ENCODE results near the gene PAX7.

The PAX7 gene

GRCh38 chr1:18701183-18701582 is 70.5 kb downstream of the PAX7 start:
- Histone ChIP-seq H3K79me1 (ENCODE audit: low read length) (no peaks in the 10 kb centered on the region), H3K79me2 (ENCODE audit: control insufficient read depth, insufficient read depth, low read length) (no peaks in the 10 kb centered on the region), H4K5ac (ENCODE audit: low read length) (no peak overlapping the region), H3K18ac (ENCODE audit: low read length) (no peak overlapping the region), H2BK120ac (ENCODE audit: low read depth, low read length) (no peak overlapping the region), H3K23ac (ENCODE audit: low read length) (no peak overlapping the region), H4K8ac (ENCODE audit: low read depth, low read length) (no peak overlapping the region), H3K56ac (ENCODE audit: low read length) (no peak overlapping the region), H2BK5ac (ENCODE audit: low read length) (no peak overlapping the region), H3K4me3 (ENCODE audit: low read length) (no peak overlapping the region), H3K36me3 (ENCODE audit: control insufficient read depth, insufficient read depth, low read length) (no peaks in the 10 kb centered on the region), H2BK15ac (replicated peaks; ENCODE audit: low read depth) (no peak overlapping the region), H3K4me1 (ENCODE audit: control insufficient read depth, low read depth, low read length) (no peaks in the 10 kb centered on the region), H2AK5ac (ENCODE audit: low read length) (no peak overlapping the region), H3K27ac (ENCODE audit: low read depth, low read length) (no peak overlapping the region), H3K4me2 (ENCODE audit: low read length) (no peak overlapping the region), H3K9ac (ENCODE audit: low read length) (no peak overlapping the region), H3K4ac (ENCODE audit: low read depth, low read length) (no peak overlapping the region), H3K27me3 (ENCODE audit: insufficient read depth, low read length, poor library complexity) (no peaks in the 10 kb centered on the region)
- WGBS (ENCODE audit: extremely low coverage, insufficient coverage, low lambda C conversion rate), result 100% methylated on average over 3 of the region's 7 CpGs
- no peak for DNase-seq

- Histone ChIP-seq H4K8ac (ENCODE audit: low read depth, low read length) (no peak overlapping the region), H3K9ac (ENCODE audit: low read length) (peak overlapping the region; percentile 59), H4K5ac (ENCODE audit: low read length) (peak overlapping the region; percentile 56), H3K27me3 (ENCODE audit: insufficient read depth, low read length, poor library complexity) (no peaks in the 10 kb centered on the region), H3K36me3 (ENCODE audit: control insufficient read depth, insufficient read depth, low read length) (no peaks in the 10 kb centered on the region), H3K27ac (ENCODE audit: low read depth, low read length) (no peak overlapping the region), H3K4me3 (ENCODE audit: low read length) (peak overlapping the region; percentile 19), H3K79me1 (ENCODE audit: low read length) (no peaks in the 10 kb centered on the region), H3K4ac (ENCODE audit: low read depth, low read length) (no peak overlapping the region), H3K4me1 (ENCODE audit: control insufficient read depth, low read depth, low read length) (no peaks in the 10 kb centered on the region), H2BK120ac (ENCODE audit: low read depth, low read length) (no peak overlapping the region), H2AK5ac (ENCODE audit: low read length) (no peak overlapping the region), H3K79me2 (ENCODE audit: control insufficient read depth, insufficient read depth, low read length) (no peaks in the 10 kb centered on the region), H3K56ac (ENCODE audit: low read length) (peak overlapping the region; percentile 86), H2BK15ac (replicated peaks; ENCODE audit: low read depth) (no peak overlapping the region), H3K4me2 (ENCODE audit: low read length) (peak overlapping the region; percentile 56), H3K23ac (ENCODE audit: low read length) (no peak overlapping the region), H2BK5ac (ENCODE audit: low read length) (no peak overlapping the region), H3K18ac (ENCODE audit: low read length) (no peak overlapping the region)
- peak; percentile 72 for DNase-seq
- no CpG with 5 or more reads among the region's 21 CpGs for WGBS (ENCODE audit: extremely low coverage, insufficient coverage, low lambda C conversion rate)
Measured at GRCh38 chr1:18703041-18703621, 72.5 kb downstream of the PAX7 start.

GRCh38 chr1:18705811-18706210 is 75.2 kb downstream of the PAX7 start:
- no CpG with 5 or more reads among the region's 12 CpGs for WGBS (ENCODE audit: extremely low coverage, insufficient coverage, low lambda C conversion rate)
- DNase-seq, result no peak

GRCh38 chr1:18707696-18708257 is 77.1 kb downstream of the PAX7 start:
- H2BK15ac ChIP-seq (replicated peaks; ENCODE audit: low read depth), result no peak overlapping the region
- no peaks in the 10 kb centered on the region for H3K79me2 ChIP-seq (ENCODE audit: control insufficient read depth, insufficient read depth, low read length)
- no peak overlapping the region for H3K23ac ChIP-seq (ENCODE audit: low read length)
- no peaks in the 10 kb centered on the region for H3K27me3 ChIP-seq (ENCODE audit: insufficient read depth, low read length, poor library complexity)
- no peaks in the 10 kb centered on the region for H3K36me3 ChIP-seq (ENCODE audit: control insufficient read depth, insufficient read depth, low read length)
- no peak overlapping the region for H2AK5ac ChIP-seq (ENCODE audit: low read length)
- H4K5ac ChIP-seq (ENCODE audit: low read length), result no peak overlapping the region
- H3K4me2 ChIP-seq (ENCODE audit: low read length), result no peak overlapping the region
- no peak overlapping the region for H3K18ac ChIP-seq (ENCODE audit: low read length)
- H3K4me3 ChIP-seq (ENCODE audit: low read length), result no peak overlapping the region
- H4K8ac ChIP-seq (ENCODE audit: low read depth, low read length), result no peak overlapping the region
- WGBS (ENCODE audit: extremely low coverage, insufficient coverage, low lambda C conversion rate), result no CpG with 5 or more reads among the region's 6 CpGs
- H3K4ac ChIP-seq (ENCODE audit: low read depth, low read length), result no peak overlapping the region
- H3K79me1 ChIP-seq (ENCODE audit: low read length), result no peaks in the 10 kb centered on the region
- no peak overlapping the region for H2BK5ac ChIP-seq (ENCODE audit: low read length)
- no peak overlapping the region for H3K9ac ChIP-seq (ENCODE audit: low read length)
- H2BK120ac ChIP-seq (ENCODE audit: low read depth, low read length), result no peak overlapping the region
- H3K56ac ChIP-seq (ENCODE audit: low read length), result no peak overlapping the region
- H3K4me1 ChIP-seq (ENCODE audit: control insufficient read depth, low read depth, low read length), result no peaks in the 10 kb centered on the region
- DNase-seq, result no peak
- H3K27ac ChIP-seq (ENCODE audit: low read depth, low read length), result no peak overlapping the region

More at GRCh38 chr1:18705811-18706210, 75.2 kb downstream of the PAX7 start:
- Histone ChIP-seq H3K23ac (ENCODE audit: low read length) (no peak overlapping the region), H3K4me2 (ENCODE audit: low read length) (no peak overlapping the region), H3K79me2 (ENCODE audit: control insufficient read depth, insufficient read depth, low read length) (no peaks in the 10 kb centered on the region), H3K79me1 (ENCODE audit: low read length) (no peaks in the 10 kb centered on the region), H3K36me3 (ENCODE audit: control insufficient read depth, insufficient read depth, low read length) (no peaks in the 10 kb centered on the region), H4K8ac (ENCODE audit: low read depth, low read length) (no peak overlapping the region), H3K4me1 (ENCODE audit: control insufficient read depth, low read depth, low read length) (no peaks in the 10 kb centered on the region), H3K27me3 (ENCODE audit: insufficient read depth, low read length, poor library complexity) (no peaks in the 10 kb centered on the region), H3K9ac (ENCODE audit: low read length) (no peak overlapping the region), H2BK15ac (replicated peaks; ENCODE audit: low read depth) (no peak overlapping the region), H3K56ac (ENCODE audit: low read length) (no peak overlapping the region), H2BK120ac (ENCODE audit: low read depth, low read length) (no peak overlapping the region), H3K4ac (ENCODE audit: low read depth, low read length) (no peak overlapping the region), H4K5ac (ENCODE audit: low read length) (no peak overlapping the region), H2AK5ac (ENCODE audit: low read length) (no peak overlapping the region), H3K4me3 (ENCODE audit: low read length) (no peak overlapping the region), H3K18ac (ENCODE audit: low read length) (no peak overlapping the region), H2BK5ac (ENCODE audit: low read length) (no peak overlapping the region), H3K27ac (ENCODE audit: low read depth, low read length) (no peak overlapping the region)

- H2BK120ac ChIP-seq (ENCODE audit: low read depth, low read length), result no peak overlapping the region
- no peak overlapping the region for H3K23ac ChIP-seq (ENCODE audit: low read length)
- H3K4me1 ChIP-seq (ENCODE audit: control insufficient read depth, low read depth, low read length), result no peaks in the 10 kb centered on the region
- H4K5ac ChIP-seq (ENCODE audit: low read length), result no peak overlapping the region
- H3K79me1 ChIP-seq (ENCODE audit: low read length), result no peaks in the 10 kb centered on the region
- no peaks in the 10 kb centered on the region for H3K27me3 ChIP-seq (ENCODE audit: insufficient read depth, low read length, poor library complexity)
- no peak overlapping the region for H3K56ac ChIP-seq (ENCODE audit: low read length)
- H4K8ac ChIP-seq (ENCODE audit: low read depth, low read length), result no peak overlapping the region
- H3K79me2 ChIP-seq (ENCODE audit: control insufficient read depth, insufficient read depth, low read length), result no peaks in the 10 kb centered on the region
- H3K36me3 ChIP-seq (ENCODE audit: control insufficient read depth, insufficient read depth, low read length), result no peaks in the 10 kb centered on the region
- no peak overlapping the region for H3K4ac ChIP-seq (ENCODE audit: low read depth, low read length)
- H2BK5ac ChIP-seq (ENCODE audit: low read length), result no peak overlapping the region
- H2BK15ac ChIP-seq (replicated peaks; ENCODE audit: low read depth), result no peak overlapping the region
- no peak overlapping the region for H2AK5ac ChIP-seq (ENCODE audit: low read length)
- H3K4me2 ChIP-seq (ENCODE audit: low read length), result no peak overlapping the region
- no peak overlapping the region for H3K9ac ChIP-seq (ENCODE audit: low read length)
- no peak for DNase-seq
- H3K27ac ChIP-seq (ENCODE audit: low read depth, low read length), result no peak overlapping the region
- no peak overlapping the region for H3K18ac ChIP-seq (ENCODE audit: low read length)
- WGBS (ENCODE audit: extremely low coverage, insufficient coverage, low lambda C conversion rate), result no CpG with 5 or more reads among the region's 3 CpGs
- H3K4me3 ChIP-seq (ENCODE audit: low read length), result no peak overlapping the region
Measured at GRCh38 chr1:18710002-18710401, 79.4 kb downstream of the PAX7 start.

GRCh38 chr1:18711003-18711402 is 80.4 kb downstream of the PAX7 start:
- Histone ChIP-seq H3K18ac (ENCODE audit: low read length) (no peak overlapping the region), H3K4me2 (ENCODE audit: low read length) (no peak overlapping the region), H3K4ac (ENCODE audit: low read depth, low read length) (no peak overlapping the region), H3K27me3 (ENCODE audit: insufficient read depth, low read length, poor library complexity) (peaks cover under 1% of the 10 kb centered on the region), H2BK5ac (ENCODE audit: low read length) (no peak overlapping the region), H4K8ac (ENCODE audit: low read depth, low read length) (no peak overlapping the region), H3K9ac (ENCODE audit: low read length) (no peak overlapping the region), H2AK5ac (ENCODE audit: low read length) (no peak overlapping the region), H3K23ac (ENCODE audit: low read length) (no peak overlapping the region), H3K36me3 (ENCODE audit: control insufficient read depth, insufficient read depth, low read length) (no peaks in the 10 kb centered on the region), H3K79me2 (ENCODE audit: control insufficient read depth, insufficient read depth, low read length) (no peaks in the 10 kb centered on the region), H3K79me1 (ENCODE audit: low read length) (no peaks in the 10 kb centered on the region), H2BK15ac (replicated peaks; ENCODE audit: low read depth) (no peak overlapping the region), H3K56ac (ENCODE audit: low read length) (no peak overlapping the region), H2BK120ac (ENCODE audit: low read depth, low read length) (no peak overlapping the region), H3K4me3 (ENCODE audit: low read length) (no peak overlapping the region), H4K5ac (ENCODE audit: low read length) (no peak overlapping the region), H3K27ac (ENCODE audit: low read depth, low read length) (no peak overlapping the region), H3K4me1 (ENCODE audit: control insufficient read depth, low read depth, low read length) (no peaks in the 10 kb centered on the region)
- DNase-seq, result no peak
- no CpG with 5 or more reads among the region's 8 CpGs for WGBS (ENCODE audit: extremely low coverage, insufficient coverage, low lambda C conversion rate)
